BJ (cell line): ENCODE measurements around the gene UBC. TPM values are rescaled to one million over a fixed set of nuclear protein-coding genes. Genes with fewer than 3 reads are reported as not detected.
"Not testable (repeated sequence)": the region's sequence is repeated elsewhere in the genome, so short reads cannot be mapped to it uniquely, and the experiment has no call there.

Experiments used
- CTCF ChIA-PET: fragments of 350-600 bp; formaldehyde crosslinking; extraction: SDS; loops from one replicate; lab custom pipeline; 2021; ENCODE audit warnings: antibody characterized with exemption, inconsistent platforms; lab: Yijun Ruan, JAX
- POLR2A ChIA-PET: fragments of 300-600 bp; sonication (Branson Sonifier 250); formaldehyde crosslinking; extraction: SDS; loops from one replicate; lab custom pipeline; 2021; ENCODE audit warnings: antibody characterized with exemption; lab: Charles Lee
- DNase-seq: peaks from one replicate; pipeline ENCODE4 v3.0.0-alpha.2; 2011; ENCODE audit warnings: low read depth
- H3K27me3 ChIP-seq: 2 replicates; pipeline ENCODE4 v1.6.0; 2011; ENCODE audit warnings: low read length; ENCODE audit not compliant: control insufficient read depth, insufficient read depth
- H3K36me3 ChIP-seq: 2 replicates; pipeline ENCODE4 v1.5.1; 2011; ENCODE audit warnings: low read length; ENCODE audit not compliant: control insufficient read depth, insufficient read depth
- H3K4me3 ChIP-seq: 2 replicates; pipeline ENCODE4 v1.5.1; 2011; ENCODE audit warnings: low read depth, mild to moderate bottlenecking, control low read depth, low read length
- polyA plus RNA-seq: library from polyadenylated mRNA; depleted of rRNA; stranded (reverse); fragments of >200 nt; gene quantifications from 2 replicates; pipeline ENCODE4 v1.2.3, GENCODE V29; 2011
- TF ChIP-seq, protein P1 (sequence below): IDR thresholded peaks from 2 replicates; pipeline ENCODE4 v1.5.1; 2011; ENCODE audit warnings: low read depth, mild to moderate bottlenecking, control low read depth, inconsistent platforms, low read length, moderate library complexity; ENCODE audit not compliant: insufficient read depth

The UBC gene
- polyA plus RNA-seq, 1 experiment, result 2,374 TPM

DNA sequence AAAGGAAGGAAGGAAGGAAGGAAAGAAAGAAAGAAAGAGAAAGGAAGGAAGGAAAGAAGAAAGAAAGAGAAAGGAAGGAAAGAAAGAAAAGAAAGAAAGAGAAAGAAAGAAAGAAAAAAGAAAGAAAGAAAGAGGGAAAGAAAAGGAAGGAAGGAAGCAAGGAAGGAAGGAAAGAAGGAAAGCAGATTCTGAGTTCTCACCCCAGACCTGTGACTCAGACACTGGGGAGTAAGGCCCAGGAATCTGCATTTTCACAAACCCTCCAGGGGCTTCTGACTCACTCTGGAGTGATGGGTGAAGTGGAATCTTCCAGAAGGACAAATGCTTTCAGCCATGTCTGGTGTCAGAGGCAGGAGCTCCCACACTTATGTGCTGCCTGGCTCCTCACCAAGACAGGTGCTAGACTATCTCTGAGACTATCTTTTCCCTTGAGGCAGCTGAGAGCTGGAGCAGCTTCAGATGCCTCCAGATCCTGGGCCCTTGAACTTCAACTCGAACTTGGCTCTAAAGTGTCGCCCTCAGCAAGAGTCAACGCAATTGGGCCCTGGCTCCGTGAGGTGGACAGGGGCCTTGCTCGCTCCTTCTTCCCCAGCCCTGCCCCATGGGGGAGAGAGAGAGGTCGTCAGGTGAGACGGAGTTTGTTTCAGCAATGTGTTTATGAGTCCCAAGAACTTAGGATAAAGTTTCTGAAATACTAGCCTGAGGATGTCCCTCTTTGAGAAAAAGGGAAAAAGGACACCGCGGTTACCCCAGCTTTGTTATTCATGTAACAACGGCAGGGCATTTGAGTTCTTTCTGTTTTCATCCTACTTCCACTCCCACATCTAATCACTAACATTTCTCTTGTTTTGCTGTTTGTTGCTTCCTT is 31.0 kb downstream of the UBC start:
- DNase-seq, result no peak
- ChIA-PET POLR2A (no interaction called here), CTCF (interaction anchor here (0.7 kb wide), 1 partner anchor 14 kb away, joined by 3 read pairs; no protein-coding TSS in a partner anchor)
- TF ChIP-seq, protein P1, sequence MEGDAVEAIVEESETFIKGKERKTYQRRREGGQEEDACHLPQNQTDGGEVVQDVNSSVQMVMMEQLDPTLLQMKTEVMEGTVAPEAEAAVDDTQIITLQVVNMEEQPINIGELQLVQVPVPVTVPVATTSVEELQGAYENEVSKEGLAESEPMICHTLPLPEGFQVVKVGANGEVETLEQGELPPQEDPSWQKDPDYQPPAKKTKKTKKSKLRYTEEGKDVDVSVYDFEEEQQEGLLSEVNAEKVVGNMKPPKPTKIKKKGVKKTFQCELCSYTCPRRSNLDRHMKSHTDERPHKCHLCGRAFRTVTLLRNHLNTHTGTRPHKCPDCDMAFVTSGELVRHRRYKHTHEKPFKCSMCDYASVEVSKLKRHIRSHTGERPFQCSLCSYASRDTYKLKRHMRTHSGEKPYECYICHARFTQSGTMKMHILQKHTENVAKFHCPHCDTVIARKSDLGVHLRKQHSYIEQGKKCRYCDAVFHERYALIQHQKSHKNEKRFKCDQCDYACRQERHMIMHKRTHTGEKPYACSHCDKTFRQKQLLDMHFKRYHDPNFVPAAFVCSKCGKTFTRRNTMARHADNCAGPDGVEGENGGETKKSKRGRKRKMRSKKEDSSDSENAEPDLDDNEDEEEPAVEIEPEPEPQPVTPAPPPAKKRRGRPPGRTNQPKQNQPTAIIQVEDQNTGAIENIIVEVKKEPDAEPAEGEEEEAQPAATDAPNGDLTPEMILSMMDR, result no peak
- Histone ChIP-seq H3K36me3 (no peaks in the 10 kb centered on the region), H3K4me3 (no peak overlapping the region), H3K27me3 (no peaks in the 10 kb centered on the region)

DNA sequence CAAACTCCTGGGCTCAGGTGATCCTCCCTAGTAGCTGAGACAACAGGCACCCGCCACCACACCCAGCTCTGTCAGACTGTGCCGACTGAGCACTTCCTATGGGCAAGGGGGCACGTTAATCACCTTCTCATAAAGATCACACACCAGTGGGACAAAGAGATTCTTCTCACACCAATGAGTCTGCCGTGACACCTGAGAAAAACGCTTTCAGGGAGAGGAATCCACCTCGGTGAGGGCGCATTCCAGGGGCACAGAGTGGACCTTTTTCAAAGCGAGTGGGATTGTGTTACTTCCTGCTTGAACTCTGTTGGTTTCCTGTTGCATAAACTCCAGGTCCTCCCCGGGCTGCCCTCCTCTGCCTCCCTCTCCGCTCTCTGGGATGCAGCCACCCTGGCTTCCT is 33.3 kb downstream of the UBC start:
- ChIA-PET POLR2A (no interaction called here), CTCF (no interaction called here)
- no peaks in the 10 kb centered on the region for H3K27me3 ChIP-seq
- no peak overlapping the region for H3K4me3 ChIP-seq
- TF ChIP-seq, protein P1, result no peak
- no peak for DNase-seq
- no peaks in the 10 kb centered on the region for H3K36me3 ChIP-seq

DNA sequence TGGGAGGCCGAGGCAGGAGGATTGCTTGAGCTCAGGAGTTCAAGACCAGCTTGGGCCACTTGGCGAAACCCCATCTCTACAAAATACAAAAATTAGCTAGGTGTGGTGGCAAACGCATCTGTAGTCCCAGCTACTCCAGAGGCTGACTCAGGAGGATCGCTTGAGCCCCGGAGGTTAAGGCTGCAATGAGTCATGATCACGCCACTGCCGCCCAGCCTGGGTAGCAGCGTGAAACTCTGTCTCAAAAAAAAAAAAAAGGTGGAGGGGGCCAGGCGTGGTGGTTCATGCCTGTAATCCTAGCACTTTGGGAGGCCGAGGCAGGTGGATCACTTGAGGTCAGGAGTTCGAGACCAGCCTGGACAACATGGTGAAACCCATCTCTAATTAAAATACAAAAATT is 34.1 kb downstream of the UBC start:
- H3K4me3 ChIP-seq, H3K36me3 ChIP-seq, POLR2A ChIA-PET, CTCF ChIA-PET, DNase-seq, H3K27me3 ChIP-seq: not testable (repeated sequence)

DNA sequence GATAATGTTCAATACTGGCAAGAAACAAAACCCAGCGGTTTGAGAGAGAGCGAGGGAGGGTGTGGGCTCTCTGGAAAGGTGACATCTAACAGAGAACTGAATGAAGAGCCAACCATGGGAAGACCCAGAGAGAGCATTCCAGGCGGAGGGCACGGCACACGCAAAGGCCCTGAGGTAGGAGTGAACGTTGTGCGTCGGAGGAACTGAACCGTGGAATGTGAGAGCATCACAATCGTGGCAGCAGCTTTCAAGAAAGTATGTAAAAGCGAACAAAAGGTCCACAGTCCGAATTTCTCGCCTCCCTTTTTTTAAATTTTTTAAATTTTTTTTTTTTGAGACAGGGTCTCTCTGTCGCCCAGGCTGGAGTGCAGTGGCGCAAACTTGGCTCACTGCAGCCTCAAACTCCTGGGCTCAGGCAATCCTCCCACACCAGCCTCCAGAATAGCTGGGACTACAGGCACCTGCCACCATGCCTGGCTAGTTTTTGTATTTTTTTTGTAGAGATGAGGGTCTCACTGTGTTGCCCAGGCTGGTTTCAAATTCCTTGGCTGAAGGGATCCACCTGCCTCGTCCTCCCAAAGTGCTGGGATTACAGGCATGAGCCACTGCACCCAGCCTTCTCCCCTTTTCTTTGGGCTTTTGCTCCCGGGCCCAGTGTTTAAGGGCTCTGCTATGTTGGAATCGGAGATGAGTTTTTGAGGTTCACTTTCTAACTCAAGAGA is 35.5 kb downstream of the UBC start:
- POLR2A ChIA-PET, result no interaction called here
- TF ChIP-seq, protein P1, result no peak

DNA sequence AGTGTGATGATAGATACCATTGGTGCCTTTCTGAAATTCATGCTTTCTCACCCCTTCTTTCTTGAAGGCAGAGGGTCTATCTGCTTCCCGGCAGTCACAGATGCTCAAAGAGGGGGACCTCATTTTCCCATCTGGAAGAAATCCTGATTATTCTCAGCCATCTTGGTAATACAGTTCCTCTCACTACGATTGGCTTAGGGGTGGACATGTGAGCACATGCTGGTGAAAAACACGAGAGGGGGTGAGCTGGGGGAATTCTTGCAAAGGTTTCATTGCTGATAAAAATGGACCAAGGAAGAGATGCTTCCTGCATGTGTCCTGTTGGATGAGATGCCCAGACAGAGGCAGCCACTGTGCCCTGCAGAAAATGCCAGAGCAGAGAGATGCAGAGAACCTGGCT is 37.0 kb downstream of the UBC start:
- Histone ChIP-seq H3K27me3 (no peaks in the 10 kb centered on the region), H3K36me3 (no peaks in the 10 kb centered on the region), H3K4me3 (no peak overlapping the region)
- no peak for DNase-seq
- CTCF ChIA-PET, result interaction anchor here (1.3 kb wide), 1 partner anchor 11 kb away, joined by 3 read pairs; no protein-coding TSS in a partner anchor
- TF ChIP-seq, protein P1, result no peak
- POLR2A ChIA-PET, result no interaction called here

More for the DNA sequence above, 35.5 kb downstream of the UBC start:
- Histone ChIP-seq H3K4me3 (no peak overlapping the region), H3K36me3 (no peaks in the 10 kb centered on the region), H3K27me3 (no peaks in the 10 kb centered on the region)
- no peak for DNase-seq
- CTCF ChIA-PET, result interaction anchor here (1.3 kb wide), 1 partner anchor 13 kb away, joined by 3 read pairs; no protein-coding TSS in a partner anchor
